ENCODE measurements around the gene IL17RC. TPM values are rescaled to one million over a fixed set of nuclear protein-coding genes. Genes with fewer than 3 reads are reported as not detected.

Gene IL17RC
- total RNA-seq, 3 donors from 2014 or later (not counting 1 experiment from before 2014, with no cell fraction given), result 0.77 to 1.5 (median 1.2) TPM

GRCh38 chr3:9887480-9887879, 29.4 kb upstream of the IL17RC start:
- H3K4me1 Mint-ChIP-seq, result peaks cover 22 to 37% of the 10 kb centered on the region in 2 donors
- peaks cover 1% of the 10 kb centered on the region for H3K36me3 ChIP-seq (ENCODE audit: control insufficient read depth, insufficient read depth, low read length)
- no peak overlapping the region for H3K4me3 Mint-ChIP-seq
- DNase-seq (no peak), ATAC-seq (no peak)
- no peaks in the 10 kb centered on the region for H3K27me3 ChIP-seq (ENCODE audit: control insufficient read depth, insufficient read depth, low read length)
- H3K27ac ChIP-seq (ENCODE audit: low read length), result no peak overlapping the region
- H3K4me3 ChIP-seq (ENCODE audit: low read length), result no peak overlapping the region
- intact Hi-C loops (cut with micrococcal nuclease), result no loop called here
- no peaks in the 10 kb centered on the region for H3K36me3 Mint-ChIP-seq
- H3K27ac Mint-ChIP-seq, result no peak overlapping the region
- peaks cover 17% of the 10 kb centered on the region for H3K4me1 ChIP-seq (ENCODE audit: control insufficient read depth, insufficient read depth, low read length)
- no peaks in the 10 kb centered on the region for H3K27me3 Mint-ChIP-seq (ENCODE audit: low read depth in 2 of 2)
- TF ChIP-seq CTCF (IDR thresholded peaks at IDR 0.05), result no peak
- 94% methylated on average over 4 of the region's 5 CpGs for WGBS (ENCODE audit: insufficient coverage)
- no peaks in the 10 kb centered on the region for H3K9me3 Mint-ChIP-seq
- H3K9me3 ChIP-seq (ENCODE audit: control insufficient read depth, insufficient read depth, low read length), result no peaks in the 10 kb centered on the region

GRCh38 chr3:9888540-9888939, 28.4 kb upstream of the IL17RC start:
- H3K27ac Mint-ChIP-seq, result no peak overlapping the region
- no peaks in the 10 kb centered on the region for H3K27me3 Mint-ChIP-seq (ENCODE audit: low read depth in 2 of 2)
- WGBS (ENCODE audit: insufficient coverage), result 95% methylated on average over 3 of the region's 3 CpGs

GRCh38 chr3:9889405-9889804, 27.5 kb upstream of the IL17RC start:
- Mint-ChIP-seq H3K9me3 (no peaks in the 10 kb centered on the region), H3K4me1 (peaks cover 31 to 45% of the 10 kb centered on the region in 2 donors), H3K27me3 (ENCODE audit: low read depth in 2 of 2) (no peaks in the 10 kb centered on the region), H3K4me3 (peak overlapping the region; percentile 99), H3K27ac (peak overlapping the region in 1 of 2 donors; percentile 98), H3K36me3 (peaks cover 6% of the 10 kb centered on the region)
- no peak for TF ChIP-seq CTCF (IDR thresholded peaks at IDR 0.05)
- Histone ChIP-seq H3K4me1 (ENCODE audit: control insufficient read depth, insufficient read depth, low read length) (peaks cover 17% of the 10 kb centered on the region), H3K4me3 (ENCODE audit: low read length) (no peak overlapping the region), H3K27ac (ENCODE audit: low read length) (no peak overlapping the region), H3K36me3 (ENCODE audit: control insufficient read depth, insufficient read depth, low read length) (peaks cover 11% of the 10 kb centered on the region), H3K27me3 (ENCODE audit: control insufficient read depth, insufficient read depth, low read length) (no peaks in the 10 kb centered on the region), H3K9me3 (ENCODE audit: control insufficient read depth, insufficient read depth, low read length) (no peaks in the 10 kb centered on the region)
- intact Hi-C loops (cut with micrococcal nuclease), result no loop called here
- ATAC-seq (no peak), DNase-seq (no peak)
- 82% methylated on average over 3 of the region's 5 CpGs for WGBS (ENCODE audit: insufficient coverage)

More at GRCh38 chr3:9888540-9888939, 28.4 kb upstream of the IL17RC start:
- H3K27ac ChIP-seq (ENCODE audit: low read length), result no peak overlapping the region
- Mint-ChIP-seq H3K9me3 (no peaks in the 10 kb centered on the region), H3K4me1 (peaks cover 29 to 47% of the 10 kb centered on the region in 2 donors), H3K36me3 (no peaks in the 10 kb centered on the region), H3K4me3 (no peak overlapping the region)
- peaks cover 17% of the 10 kb centered on the region for H3K4me1 ChIP-seq (ENCODE audit: control insufficient read depth, insufficient read depth, low read length)
- peaks cover 5% of the 10 kb centered on the region for H3K36me3 ChIP-seq (ENCODE audit: control insufficient read depth, insufficient read depth, low read length)
- TF ChIP-seq CTCF (IDR thresholded peaks at IDR 0.05), result no peak
- ATAC-seq, result no peak
- no peak for DNase-seq
- intact Hi-C loops (cut with micrococcal nuclease), result no loop called here
- H3K27me3 ChIP-seq (ENCODE audit: control insufficient read depth, insufficient read depth, low read length), result no peaks in the 10 kb centered on the region
- H3K4me3 ChIP-seq (ENCODE audit: low read length), result no peak overlapping the region
- H3K9me3 ChIP-seq (ENCODE audit: control insufficient read depth, insufficient read depth, low read length), result no peaks in the 10 kb centered on the region

Measured in natural killer cell (primary cell).